NK-92 treated with Interleukin-12 subunit alpha and Interleukin-12 subunit beta, amount 100 ng/mL, for 24 hours (cell line): ENCODE data around the gene SLC25A34.

Experiments
- DNase-seq: peaks from one replicate; lab custom pipeline; 2025; lab: John Stamatoyannopoulos, UW

Gene SLC25A34

GRCh38 chr1:15714406-15715136 lies 21.5 kb upstream of the SLC25A34 start:
- DNase-seq = no peak

GRCh38 chr1:15717418-15718125 lies 18.5 kb upstream of the SLC25A34 start:
- no peak for DNase-seq

- no peak for DNase-seq
Measured at GRCh38 chr1:15718199-15718601, 17.9 kb upstream of the SLC25A34 start.

- no peak for DNase-seq
Measured at GRCh38 chr1:15719381-15720120, 16.5 kb upstream of the SLC25A34 start.

- DNase-seq = no peak
Measured at GRCh38 chr1:15720861-15721260, 15.2 kb upstream of the SLC25A34 start.

- no peak for DNase-seq
Measured at GRCh38 chr1:15722411-15722810, 13.6 kb upstream of the SLC25A34 start.

- DNase-seq = no peak
Measured at GRCh38 chr1:15722836-15723532, 13.1 kb upstream of the SLC25A34 start.

GRCh38 chr1:15723631-15724246 lies 12.3 kb upstream of the SLC25A34 start:
- no peak for DNase-seq

- DNase-seq = no peak
Measured at GRCh38 chr1:15724949-15725880, 10.8 kb upstream of the SLC25A34 start.

GRCh38 chr1:15726508-15726907 lies 9.6 kb upstream of the SLC25A34 start:
- DNase-seq = no peak

- no peak for DNase-seq
Measured at GRCh38 chr1:15727021-15727420, 9.0 kb upstream of the SLC25A34 start.

GRCh38 chr1:15727424-15727823 lies 8.6 kb upstream of the SLC25A34 start:
- no peak for DNase-seq

GRCh38 chr1:15727866-15728534 lies 8.1 kb upstream of the SLC25A34 start:
- no peak for DNase-seq

GRCh38 chr1:15728937-15729657 lies 7.0 kb upstream of the SLC25A34 start:
- DNase-seq = no peak

- DNase-seq = no peak
Measured at GRCh38 chr1:15730423-15730822, 5.6 kb upstream of the SLC25A34 start.

GRCh38 chr1:15730936-15731335 lies 5.1 kb upstream of the SLC25A34 start:
- DNase-seq = no peak

GRCh38 chr1:15731735-15732685 lies 4.0 kb upstream of the SLC25A34 start:
- no peak for DNase-seq

- DNase-seq = no peak
Measured at GRCh38 chr1:15732686-15733081, 3.4 kb upstream of the SLC25A34 start.
